DMS79 (cell line): Measurements from ENCODE around the gene CEP350.

ENCODE experiments used
- DNase-seq: peaks from one replicate; lab custom pipeline; 2025; lab: John Stamatoyannopoulos, UW

CEP350 gene

GRCh38 chr1:180057883-180058396 lies 103.3 kb downstream of the CEP350 start:
- no peak for DNase-seq

GRCh38 chr1:180061019-180061418 lies 106.4 kb downstream of the CEP350 start:
- DNase-seq = no peak

DNA sequence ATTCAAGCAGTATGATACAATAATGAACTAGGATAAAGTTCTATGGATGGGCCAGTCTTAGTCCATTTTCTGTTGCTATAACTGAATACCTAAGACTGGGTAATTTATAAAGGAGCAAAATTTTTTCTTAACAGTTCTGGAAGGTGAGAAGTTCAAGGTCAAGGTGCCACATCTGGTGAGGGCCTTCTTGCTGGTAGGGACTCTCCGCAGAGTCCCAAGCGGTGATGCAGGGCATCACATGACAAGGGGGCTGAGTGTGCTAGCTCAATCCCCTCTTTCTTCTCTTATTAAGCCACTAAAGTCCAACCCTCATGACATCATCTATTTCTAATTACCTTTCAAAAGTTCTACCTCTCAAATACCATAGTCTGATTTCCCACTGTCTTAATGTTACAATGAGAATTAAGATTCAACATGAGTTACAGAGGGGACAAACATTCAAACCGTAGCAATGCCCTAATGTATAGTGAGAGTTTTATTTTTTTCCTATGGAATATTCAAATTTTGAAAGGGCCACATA lies 107.9 kb downstream of the CEP350 start:
- no peak for DNase-seq

- DNase-seq = no peak
Observed at GRCh38 chr1:180065408-180065807, 110.8 kb downstream of the CEP350 start.

DNA sequence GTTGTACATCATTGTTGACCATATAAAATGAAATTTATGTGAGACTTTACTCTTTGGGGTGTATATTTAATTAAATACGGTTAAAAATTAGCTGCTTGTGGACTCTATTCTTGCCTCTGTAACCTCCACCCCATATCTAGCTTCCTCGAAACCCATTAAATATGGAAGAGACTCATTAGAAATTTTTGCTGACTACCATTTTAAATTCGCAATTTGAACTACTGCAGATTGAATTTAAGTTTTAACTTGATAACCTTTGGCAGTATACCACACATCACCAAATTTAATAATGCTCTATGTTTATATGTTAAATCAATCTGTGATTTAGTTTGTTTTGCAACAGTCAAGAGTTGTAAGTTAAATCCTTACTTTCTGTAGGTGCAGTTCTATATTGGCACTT lies 111.5 kb downstream of the CEP350 start:
- no peak for DNase-seq

- DNase-seq = no peak
Observed at GRCh38 chr1:180070286-180070685, 115.7 kb downstream of the CEP350 start.

DNA sequence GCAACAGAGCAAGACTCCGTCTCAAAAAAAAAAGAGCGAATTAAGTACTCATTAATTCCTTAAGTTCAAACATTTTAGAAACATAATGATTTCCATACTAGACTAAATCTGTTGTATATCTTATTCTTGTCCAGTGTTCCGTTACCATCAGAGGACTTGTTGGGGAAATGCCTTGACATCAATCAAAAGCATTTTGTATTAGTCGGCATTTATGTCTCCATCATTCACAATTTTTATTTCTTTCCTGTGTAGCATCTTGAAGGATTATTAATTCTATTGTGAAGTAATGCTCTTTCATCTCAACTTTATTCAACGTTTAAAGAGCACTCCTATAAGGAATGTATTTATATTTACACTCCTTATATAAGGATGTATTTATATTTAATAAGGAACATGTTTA lies 117.1 kb downstream of the CEP350 start:
- DNase-seq = no peak

DNA sequence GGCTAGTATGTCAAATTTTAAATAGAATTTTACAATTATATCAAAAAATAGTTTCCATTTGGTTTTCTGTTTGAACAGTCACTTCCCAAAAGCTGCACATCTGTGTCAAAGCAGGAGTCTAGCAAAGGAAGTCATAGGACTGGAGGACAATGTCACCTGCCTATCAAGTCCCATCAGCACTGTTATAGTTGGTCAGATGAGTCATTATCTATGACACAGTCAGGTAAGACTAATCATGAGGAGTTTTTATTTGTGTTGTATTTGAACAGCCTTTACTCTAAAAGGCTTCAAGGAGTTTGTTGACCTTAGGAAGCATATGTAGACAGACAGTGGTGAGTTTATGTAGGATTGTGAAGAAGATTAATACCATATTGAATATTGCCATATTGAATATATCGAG lies 125.8 kb downstream of the CEP350 start:
- no peak for DNase-seq

GRCh38 chr1:180081474-180081873 lies 126.9 kb downstream of the CEP350 start:
- no peak for DNase-seq

DNA sequence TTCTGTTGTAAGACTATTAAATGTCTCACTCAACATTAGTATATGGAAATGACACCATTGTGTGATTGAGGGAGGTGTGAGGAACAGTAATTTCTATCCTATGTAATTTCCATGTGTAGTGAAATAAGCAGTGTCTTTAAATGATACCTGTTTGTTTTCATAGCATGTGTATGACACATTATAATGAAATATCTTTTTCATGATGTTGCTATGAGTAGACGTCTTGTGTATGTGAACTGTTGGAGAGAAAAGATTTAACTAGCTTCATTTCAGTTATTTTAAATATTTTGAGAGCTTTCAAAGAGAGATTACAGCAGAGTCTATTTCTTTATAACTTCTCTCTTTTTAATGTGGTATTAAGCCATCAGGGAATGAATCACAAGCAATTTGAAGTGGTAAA lies 128.6 kb downstream of the CEP350 start:
- no peak for DNase-seq

DNA sequence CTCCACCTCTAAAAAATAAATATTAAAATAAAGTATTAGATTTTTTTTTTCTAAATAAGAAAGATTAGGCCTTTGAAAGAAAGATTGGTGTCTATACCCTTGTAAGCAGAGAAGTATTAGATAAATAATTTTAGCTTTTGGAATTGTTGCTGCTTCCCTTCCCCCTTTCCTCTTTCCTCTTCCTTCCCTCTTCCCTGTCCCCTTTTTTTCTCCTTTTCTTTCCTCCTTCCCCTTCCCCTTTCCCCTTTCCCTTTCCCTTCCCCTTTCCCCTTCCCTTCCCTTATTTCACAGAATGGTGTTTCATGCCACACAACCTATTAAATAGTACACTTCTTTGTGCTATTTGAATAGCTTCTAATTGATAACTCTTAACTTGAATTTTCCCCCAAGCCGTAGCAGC lies 130.3 kb downstream of the CEP350 start:
- DNase-seq = no peak

DNA sequence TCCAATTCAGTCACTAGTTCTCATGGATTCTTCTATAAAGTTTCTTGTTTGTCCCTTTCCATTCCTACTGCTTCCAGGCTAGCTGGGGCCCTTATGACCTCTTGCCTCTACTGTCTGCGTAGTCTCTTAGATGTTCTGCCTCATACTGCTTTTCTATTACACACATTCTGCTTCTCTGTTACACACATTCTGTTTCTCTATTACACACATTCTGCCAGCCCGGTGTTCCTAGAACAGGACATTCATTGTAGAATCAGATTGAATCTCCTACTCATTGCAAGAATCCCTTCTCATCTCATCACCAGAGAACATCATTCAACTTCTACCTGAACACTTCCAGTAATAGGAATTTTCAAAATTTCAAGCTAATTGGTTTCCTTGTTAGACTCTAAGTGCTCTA lies 130.7 kb downstream of the CEP350 start:
- DNase-seq = no peak

GRCh38 chr1:180092931-180093650 lies 138.5 kb downstream of the CEP350 start:
- DNase-seq = no peak

GRCh38 chr1:180094705-180095295 lies 140.2 kb downstream of the CEP350 start:
- DNase-seq = no peak

DNA sequence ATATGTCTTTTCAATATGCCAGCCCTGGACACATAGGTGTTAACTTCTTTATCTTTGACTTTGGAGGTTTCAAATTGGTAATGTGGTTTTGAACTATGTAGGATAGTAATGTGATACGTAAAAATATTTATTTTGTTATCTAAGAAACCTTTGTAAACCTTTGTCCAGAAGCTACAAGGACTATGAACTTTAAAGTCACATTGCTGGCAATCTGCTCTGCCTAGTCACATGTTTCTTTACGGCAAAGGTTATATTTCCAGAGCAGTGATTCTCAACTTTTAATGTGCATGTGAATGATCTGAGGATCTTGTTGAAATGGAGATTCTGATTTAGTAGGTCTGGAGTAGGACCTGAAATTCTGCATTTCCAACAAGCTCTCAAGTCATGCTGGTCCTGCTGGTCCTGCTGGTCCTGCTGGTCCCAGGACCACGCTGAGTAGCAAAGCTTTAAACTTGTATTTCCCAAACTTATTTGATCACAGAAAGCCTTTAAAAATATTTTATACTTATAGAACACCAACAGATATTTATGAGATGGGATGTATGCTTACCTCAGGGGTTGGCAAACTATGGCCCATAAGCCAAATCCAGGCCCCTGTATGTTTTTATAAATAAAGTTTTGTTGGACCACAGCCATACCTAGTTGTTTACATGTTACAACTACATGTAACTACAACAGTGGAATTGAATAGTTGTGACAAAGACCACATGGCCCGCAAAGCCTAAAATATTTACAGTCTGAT lies 142.1 kb downstream of the CEP350 start:
- no peak for DNase-seq

GRCh38 chr1:180097326-180097605 lies 142.7 kb downstream of the CEP350 start:
- DNase-seq = no peak

GRCh38 chr1:180101411-180101810 lies 146.8 kb downstream of the CEP350 start:
- no peak for DNase-seq

DNA sequence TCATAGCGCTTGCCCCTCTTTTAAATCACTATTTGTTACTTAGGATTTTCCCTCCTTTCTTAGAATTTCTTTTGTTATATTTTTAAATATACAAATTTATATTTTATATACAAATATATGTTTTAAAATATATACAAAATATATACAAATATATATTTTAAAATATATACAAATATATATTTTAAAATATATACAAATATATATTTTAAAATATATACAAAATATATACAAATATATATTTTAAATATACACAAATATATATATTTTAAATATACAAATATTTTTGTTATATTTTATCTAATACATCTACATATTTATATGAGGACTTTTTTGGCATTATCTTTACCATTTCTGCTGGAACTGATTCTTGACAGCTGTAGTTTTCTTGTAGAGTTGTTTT lies 149.2 kb downstream of the CEP350 start:
- no peak for DNase-seq

- no peak for DNase-seq
Observed at GRCh38 chr1:180112091-180112490, 157.5 kb downstream of the CEP350 start.

DNA sequence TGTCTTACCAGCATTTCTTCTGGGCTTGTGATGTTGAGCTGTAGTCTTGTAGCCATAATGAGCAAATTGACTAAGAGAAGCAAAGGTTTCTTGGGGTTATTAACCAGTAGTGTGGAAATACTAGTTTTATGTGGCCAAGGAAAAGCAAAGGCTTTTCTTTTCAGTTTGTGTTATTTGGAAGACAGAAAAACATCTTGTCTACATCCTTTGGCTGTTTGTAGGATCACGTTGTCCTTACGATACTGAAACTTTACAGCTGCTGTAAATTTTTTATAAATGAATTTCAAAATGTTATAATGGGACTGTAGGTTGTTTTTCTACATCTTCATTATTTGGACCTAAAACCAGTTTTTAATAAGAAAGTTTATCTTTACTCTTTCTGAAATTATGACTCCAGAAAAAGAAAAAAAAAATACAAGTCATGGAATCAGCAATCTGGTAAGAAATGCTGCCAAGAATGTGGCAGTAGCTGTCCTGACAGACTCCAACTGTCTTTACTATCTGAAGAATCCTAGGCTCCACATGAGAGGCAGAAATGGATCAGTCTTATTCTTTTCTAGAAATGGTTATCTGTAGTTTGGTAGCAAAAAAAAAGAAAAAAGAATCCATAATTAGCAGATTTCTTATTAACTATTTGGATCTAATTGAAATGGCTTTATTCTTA lies 158.5 kb downstream of the CEP350 start:
- DNase-seq = no peak

GRCh38 chr1:180114396-180114945 lies 159.9 kb downstream of the CEP350 start:
- no peak for DNase-seq
